ENCODE measurements around the gene LTBP2. TPM values are rescaled to one million over a fixed set of nuclear protein-coding genes. Genes with fewer than 3 reads are reported as not detected.
A peak's percentile ranks its signal among the peaks of the same experiment; 100 is the strongest.
"Not testable (repeated sequence)": the region's sequence is repeated elsewhere in the genome, so short reads cannot be mapped to it uniquely, and the experiment has no call there.

LTBP2 gene
- total RNA-seq, 1 experiment from 2014 or later: 1.7 TPM

- no peak for DNase-seq (ENCODE audit: low read depth, low spot score)
- in situ Hi-C loops (cut with HindIII; ENCODE audit: low pct_unique_long_range_greater_than_20kb, low sequenced_read_pairs): no loop called here
Measured at GRCh38 chr14:74551001-74551400, 61.0 kb downstream of the LTBP2 start.

GRCh38 chr14:74550071-74550470 lies 62.0 kb downstream of the LTBP2 start:
- in situ Hi-C loops (cut with HindIII; ENCODE audit: low pct_unique_long_range_greater_than_20kb, low sequenced_read_pairs): no loop called here
- no peak for DNase-seq (ENCODE audit: low read depth, low spot score)

GRCh38 chr14:74549588-74549987 lies 62.4 kb downstream of the LTBP2 start:
- no peak for DNase-seq (ENCODE audit: low read depth, low spot score)
- in situ Hi-C loops (cut with HindIII; ENCODE audit: low pct_unique_long_range_greater_than_20kb, low sequenced_read_pairs): no loop called here

- in situ Hi-C loops (cut with HindIII; ENCODE audit: low pct_unique_long_range_greater_than_20kb, low sequenced_read_pairs): no loop called here
- DNase-seq (ENCODE audit: low read depth, low spot score): no peak
Measured at GRCh38 chr14:74548881-74549280, 63.2 kb downstream of the LTBP2 start.

- in situ Hi-C loops (cut with HindIII; ENCODE audit: low pct_unique_long_range_greater_than_20kb, low sequenced_read_pairs): no loop called here
- DNase-seq (ENCODE audit: low read depth, low spot score): no peak
Measured at GRCh38 chr14:74547331-74547927, 64.6 kb downstream of the LTBP2 start.

GRCh38 chr14:74546416-74546815 lies 65.6 kb downstream of the LTBP2 start:
- no peak for DNase-seq (ENCODE audit: low read depth, low spot score)
- in situ Hi-C loops (cut with HindIII; ENCODE audit: low pct_unique_long_range_greater_than_20kb, low sequenced_read_pairs): no loop called here

- in situ Hi-C loops (cut with HindIII; ENCODE audit: low pct_unique_long_range_greater_than_20kb, low sequenced_read_pairs): no loop called here
- no peak for DNase-seq (ENCODE audit: low read depth, low spot score)
Measured at GRCh38 chr14:74545386-74545785, 66.7 kb downstream of the LTBP2 start.

- DNase-seq (ENCODE audit: low read depth, low spot score): no peak
- in situ Hi-C loops (cut with HindIII; ENCODE audit: low pct_unique_long_range_greater_than_20kb, low sequenced_read_pairs): no loop called here
Measured at GRCh38 chr14:74543771-74544438, 68.1 kb downstream of the LTBP2 start.

GRCh38 chr14:74542056-74542685 lies 69.9 kb downstream of the LTBP2 start:
- in situ Hi-C loops (cut with HindIII; ENCODE audit: low pct_unique_long_range_greater_than_20kb, low sequenced_read_pairs): no loop called here

GRCh38 chr14:74541225-74541624 lies 70.8 kb downstream of the LTBP2 start:
- in situ Hi-C loops (cut with HindIII; ENCODE audit: low pct_unique_long_range_greater_than_20kb, low sequenced_read_pairs): no loop called here
- DNase-seq (ENCODE audit: low read depth, low spot score): no peak

More at GRCh38 chr14:74542056-74542685, 69.9 kb downstream of the LTBP2 start:
- no peak for DNase-seq (ENCODE audit: low read depth, low spot score)

- DNase-seq (ENCODE audit: low read depth, low spot score): no peak
- in situ Hi-C loops (cut with HindIII; ENCODE audit: low pct_unique_long_range_greater_than_20kb, low sequenced_read_pairs): no loop called here
Measured at GRCh38 chr14:74539503-74539902, 72.5 kb downstream of the LTBP2 start.

- in situ Hi-C loops (cut with HindIII; ENCODE audit: low pct_unique_long_range_greater_than_20kb, low sequenced_read_pairs): no loop called here
- DNase-seq (ENCODE audit: low read depth, low spot score): no peak
Measured at GRCh38 chr14:74538411-74539391, 73.3 kb downstream of the LTBP2 start.

- in situ Hi-C loops (cut with HindIII; ENCODE audit: low pct_unique_long_range_greater_than_20kb, low sequenced_read_pairs); DNase-seq (ENCODE audit: low read depth, low spot score): not testable (repeated sequence)
Measured at GRCh38 chr14:74536336-74536735, 75.7 kb downstream of the LTBP2 start.

- in situ Hi-C loops (cut with HindIII; ENCODE audit: low pct_unique_long_range_greater_than_20kb, low sequenced_read_pairs): no loop called here
- no peak for DNase-seq (ENCODE audit: low read depth, low spot score)
Measured at GRCh38 chr14:74535756-74536325, 76.2 kb downstream of the LTBP2 start.

- no peak for DNase-seq (ENCODE audit: low read depth, low spot score)
- in situ Hi-C loops (cut with HindIII; ENCODE audit: low pct_unique_long_range_greater_than_20kb, low sequenced_read_pairs): no loop called here
Measured at GRCh38 chr14:74533576-74533975, 78.5 kb downstream of the LTBP2 start.

GRCh38 chr14:74532246-74532645 lies 79.8 kb downstream of the LTBP2 start:
- in situ Hi-C loops (cut with HindIII; ENCODE audit: low pct_unique_long_range_greater_than_20kb, low sequenced_read_pairs): no loop called here
- no peak for DNase-seq (ENCODE audit: low read depth, low spot score)

GRCh38 chr14:74531467-74531866 lies 80.6 kb downstream of the LTBP2 start:
- DNase-seq (ENCODE audit: low read depth, low spot score): peak; percentile 79

GRCh38 chr14:74531006-74531405 lies 81.0 kb downstream of the LTBP2 start:
- in situ Hi-C loops (cut with HindIII; ENCODE audit: low pct_unique_long_range_greater_than_20kb, low sequenced_read_pairs): no loop called here

More at GRCh38 chr14:74531467-74531866, 80.6 kb downstream of the LTBP2 start:
- in situ Hi-C loops (cut with HindIII; ENCODE audit: low pct_unique_long_range_greater_than_20kb, low sequenced_read_pairs): no loop called here

More at GRCh38 chr14:74531006-74531405, 81.0 kb downstream of the LTBP2 start:
- no peak for DNase-seq (ENCODE audit: low read depth, low spot score)
